PFSK-1 (cell line): ENCODE measurements around the gene KRT35.

Source experiments
- FOXP2 ChIP-seq: optimal IDR thresholded peaks from 2 replicates; pipeline ENCODE3; 2011; ENCODE audit warnings: borderline replicate concordance, control low read depth, inconsistent platforms; ENCODE audit not compliant: insufficient read depth; ENCODE audit errors: extremely low read length, extremely low read depth
- POLR2AphosphoS5 ChIP-seq: IDR thresholded peaks from 2 replicates; pipeline ENCODE4 v1.6.1; 2012; ENCODE audit warnings: low read depth, mild to moderate bottlenecking, control low read depth, low read length, moderate library complexity
- REST ChIP-seq, 2 experiments: IDR thresholded peaks; 2 replicates each; pipeline versions ENCODE4 v1.6.1 to v1.8.0; 2011 to 2012; ENCODE audit warnings: low read depth in 2 of 2, low read length in 2 of 2, control low read depth in 1 of 2, inconsistent platforms in 1 of 2, mild to moderate bottlenecking in 1 of 2, moderate library complexity in 1 of 2; ENCODE audit not compliant: insufficient read depth in 1 of 2
- SIN3A ChIP-seq: IDR thresholded peaks from 2 replicates; pipeline ENCODE4 v1.6.1; 2012; ENCODE audit warnings: mild to moderate bottlenecking, low read length, moderate library complexity, borderline replicate concordance; ENCODE audit not compliant: insufficient read depth
- TAF1 ChIP-seq: IDR thresholded peaks from 2 replicates; pipeline ENCODE4 v1.6.1; 2012; ENCODE audit warnings: low read length, control low read depth, borderline replicate concordance; ENCODE audit not compliant: insufficient read depth

The KRT35 gene

GRCh38 chr17:41468346-41468745 lies 12.6 kb downstream of the KRT35 start:
- no peak for TF ChIP-seq TAF1
- no peak for TF ChIP-seq REST (IDR thresholded peaks at IDR 0.05; ENCODE audit: insufficient read depth in 1 of 2, low read depth in 2 of 2, low read length in 2 of 2)
- no peak for TF ChIP-seq POLR2AphosphoS5
- TF ChIP-seq SIN3A, result no peak
- TF ChIP-seq FOXP2, result no peak

- TF ChIP-seq TAF1 (no peak), FOXP2 (no peak), SIN3A (no peak), POLR2AphosphoS5 (no peak), REST (IDR thresholded peaks at IDR 0.05; ENCODE audit: insufficient read depth in 1 of 2, low read depth in 2 of 2, low read length in 2 of 2) (no peak)
Observed at GRCh38 chr17:41467561-41467960, 13.4 kb downstream of the KRT35 start.

GRCh38 chr17:41466988-41467387 lies 14.0 kb downstream of the KRT35 start, which contains the start of gene KRT32:
TSS of gene KRT32 (minus strand) at chr17:41467386. CDS start at chr17:41467325, 61 bp downstream.
- no peak for TF ChIP-seq POLR2AphosphoS5
- no peak for TF ChIP-seq REST (IDR thresholded peaks at IDR 0.05; ENCODE audit: insufficient read depth in 1 of 2, low read depth in 2 of 2, low read length in 2 of 2)
- TF ChIP-seq FOXP2, result no peak
- no peak for TF ChIP-seq TAF1
- TF ChIP-seq SIN3A, result no peak

- no peak for TF ChIP-seq SIN3A
- TF ChIP-seq FOXP2, result no peak
- no peak for TF ChIP-seq REST (IDR thresholded peaks at IDR 0.05; ENCODE audit: insufficient read depth in 1 of 2, low read depth in 2 of 2, low read length in 2 of 2)
- no peak for TF ChIP-seq POLR2AphosphoS5
- TF ChIP-seq TAF1, result no peak
Observed at GRCh38 chr17:41464682-41465081, 16.3 kb downstream of the KRT35 start.

- TF ChIP-seq POLR2AphosphoS5 (no peak), REST (IDR thresholded peaks at IDR 0.05; ENCODE audit: insufficient read depth in 1 of 2, low read depth in 2 of 2, low read length in 2 of 2) (peak in 1 of 2 experiments; percentile 50; a peak in 1 of 4 replicates), SIN3A (no peak)
Observed at GRCh38 chr17:41464173-41464572, 16.8 kb downstream of the KRT35 start.
